ENCODE measurements around the gene SPOCK1. TPM values are rescaled to one million over a fixed set of nuclear protein-coding genes. Genes with fewer than 3 reads are reported as not detected.

Gene SPOCK1
- total RNA-seq, 1 donor from 2014 or later, result 43.4 TPM

- intact Hi-C loops (cut with DNase I), result no loop called here
- no peak for DNase-seq (ENCODE audit: low spot score)
These were observed 409.0 kb downstream of the SPOCK1 start for GRCh38 chr5:137090151-137090550.

- intact Hi-C loops (cut with DNase I), result no loop called here
- DNase-seq (ENCODE audit: low spot score), result no peak
These were observed 411.0 kb downstream of the SPOCK1 start for GRCh38 chr5:137088175-137088574.

GRCh38 chr5:137086342-137086741 lies 412.8 kb downstream of the SPOCK1 start:
- no peak for DNase-seq (ENCODE audit: low spot score)
- intact Hi-C loops (cut with DNase I), result no loop called here

GRCh38 chr5:137085206-137085605 lies 413.9 kb downstream of the SPOCK1 start:
- intact Hi-C loops (cut with DNase I), result no loop called here
- no peak for DNase-seq (ENCODE audit: low spot score)

GRCh38 chr5:137084016-137084415 lies 415.1 kb downstream of the SPOCK1 start:
- intact Hi-C loops (cut with DNase I), result no loop called here
- DNase-seq (ENCODE audit: low spot score), result no peak

GRCh38 chr5:137082951-137083350 lies 416.2 kb downstream of the SPOCK1 start:
- intact Hi-C loops (cut with DNase I), result no loop called here
- no peak for DNase-seq (ENCODE audit: low spot score)

GRCh38 chr5:137078171-137078665 lies 420.9 kb downstream of the SPOCK1 start:
- DNase-seq (ENCODE audit: low spot score), result no peak
- intact Hi-C loops (cut with DNase I), result no loop called here

- DNase-seq (ENCODE audit: low spot score), result no peak
- intact Hi-C loops (cut with DNase I), result no loop called here
These were observed 423.8 kb downstream of the SPOCK1 start for GRCh38 chr5:137075163-137075970.

GRCh38 chr5:137073189-137073588 lies 425.9 kb downstream of the SPOCK1 start:
- intact Hi-C loops (cut with DNase I), result no loop called here
- DNase-seq (ENCODE audit: low spot score), result no peak

- no peak for DNase-seq (ENCODE audit: low spot score)
- intact Hi-C loops (cut with DNase I), result no loop called here
These were observed 426.6 kb downstream of the SPOCK1 start for GRCh38 chr5:137072361-137073115.

- DNase-seq (ENCODE audit: low spot score), result no peak
- intact Hi-C loops (cut with DNase I), result no loop called here
These were observed 427.2 kb downstream of the SPOCK1 start for GRCh38 chr5:137071931-137072330.

- intact Hi-C loops (cut with DNase I), result no loop called here
- no peak for DNase-seq (ENCODE audit: low spot score)
These were observed 427.6 kb downstream of the SPOCK1 start for GRCh38 chr5:137071526-137071925.

GRCh38 chr5:137070521-137070920 lies 428.6 kb downstream of the SPOCK1 start:
- intact Hi-C loops (cut with DNase I), result no loop called here
- DNase-seq (ENCODE audit: low spot score), result no peak

- DNase-seq (ENCODE audit: low spot score), result no peak
- intact Hi-C loops (cut with DNase I), result no loop called here
These were observed 429.8 kb downstream of the SPOCK1 start for GRCh38 chr5:137069358-137069757.

- no peak for DNase-seq (ENCODE audit: low spot score)
- intact Hi-C loops (cut with DNase I), result no loop called here
These were observed 437.7 kb downstream of the SPOCK1 start for GRCh38 chr5:137061382-137061781.

- DNase-seq (ENCODE audit: low spot score), result no peak
- intact Hi-C loops (cut with DNase I), result loop anchor here (10.0 kb wide), 1 partner anchor 253 kb away; no protein-coding TSS in a partner anchor
These were observed 441.0 kb downstream of the SPOCK1 start for GRCh38 chr5:137058089-137058488.

GRCh38 chr5:137056676-137057075 lies 442.4 kb downstream of the SPOCK1 start:
- intact Hi-C loops (cut with DNase I), result loop anchor here (10.0 kb wide), 1 partner anchor 252 kb away; no protein-coding TSS in a partner anchor
- DNase-seq (ENCODE audit: low spot score), result no peak

- DNase-seq (ENCODE audit: low spot score), result no peak
- intact Hi-C loops (cut with DNase I), result loop anchor here (10.0 kb wide), 1 partner anchor 251 kb away; no protein-coding TSS in a partner anchor
These were observed 443.8 kb downstream of the SPOCK1 start for GRCh38 chr5:137055271-137055872.

GRCh38 chr5:137054792-137055191 lies 444.3 kb downstream of the SPOCK1 start:
- no peak for DNase-seq (ENCODE audit: low spot score)
- intact Hi-C loops (cut with DNase I), result loop anchor here (10.0 kb wide), 1 partner anchor 250 kb away; no protein-coding TSS in a partner anchor

- intact Hi-C loops (cut with DNase I), result loop anchor here (10.0 kb wide), 1 partner anchor 250 kb away; no protein-coding TSS in a partner anchor
- DNase-seq (ENCODE audit: low spot score), result no peak
These were observed 444.8 kb downstream of the SPOCK1 start for GRCh38 chr5:137054335-137054734.
